ENCODE results near the gene WSCD2. TPM values are rescaled to one million over a fixed set of nuclear protein-coding genes. Genes with fewer than 3 reads are reported as not detected.

Gene WSCD2
- total RNA-seq, 2 donors from 2014 or later: 6.5 to 6.7 TPM

DNA sequence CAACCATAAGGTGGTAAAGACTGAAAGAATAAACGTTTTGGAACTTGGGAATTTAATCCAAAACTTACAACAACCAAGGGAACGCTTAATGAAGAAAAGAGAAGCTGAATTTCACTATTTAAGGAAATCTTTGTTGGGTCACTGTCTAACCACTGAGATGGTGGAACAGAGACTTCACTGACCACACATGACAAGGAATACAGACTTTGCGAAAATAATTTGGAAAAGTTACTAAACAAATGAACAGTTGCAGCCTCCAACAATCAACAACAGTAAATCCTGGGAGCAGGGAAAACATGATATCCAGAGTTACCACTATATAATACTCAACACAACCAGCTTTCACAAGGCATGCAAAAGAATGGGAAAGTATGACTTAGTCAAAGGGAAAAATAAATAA, 131.0 kb downstream of the WSCD2 start:
- TF ChIP-seq POLR2AphosphoS5 (IDR thresholded peaks at IDR 0.05): no peak
- TF ChIP-seq, protein P1, sequence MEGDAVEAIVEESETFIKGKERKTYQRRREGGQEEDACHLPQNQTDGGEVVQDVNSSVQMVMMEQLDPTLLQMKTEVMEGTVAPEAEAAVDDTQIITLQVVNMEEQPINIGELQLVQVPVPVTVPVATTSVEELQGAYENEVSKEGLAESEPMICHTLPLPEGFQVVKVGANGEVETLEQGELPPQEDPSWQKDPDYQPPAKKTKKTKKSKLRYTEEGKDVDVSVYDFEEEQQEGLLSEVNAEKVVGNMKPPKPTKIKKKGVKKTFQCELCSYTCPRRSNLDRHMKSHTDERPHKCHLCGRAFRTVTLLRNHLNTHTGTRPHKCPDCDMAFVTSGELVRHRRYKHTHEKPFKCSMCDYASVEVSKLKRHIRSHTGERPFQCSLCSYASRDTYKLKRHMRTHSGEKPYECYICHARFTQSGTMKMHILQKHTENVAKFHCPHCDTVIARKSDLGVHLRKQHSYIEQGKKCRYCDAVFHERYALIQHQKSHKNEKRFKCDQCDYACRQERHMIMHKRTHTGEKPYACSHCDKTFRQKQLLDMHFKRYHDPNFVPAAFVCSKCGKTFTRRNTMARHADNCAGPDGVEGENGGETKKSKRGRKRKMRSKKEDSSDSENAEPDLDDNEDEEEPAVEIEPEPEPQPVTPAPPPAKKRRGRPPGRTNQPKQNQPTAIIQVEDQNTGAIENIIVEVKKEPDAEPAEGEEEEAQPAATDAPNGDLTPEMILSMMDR (IDR thresholded peaks at IDR 0.05): no peak
- no peak for TF ChIP-seq POLR2A (IDR thresholded peaks at IDR 0.05)
- no peak for DNase-seq (ENCODE audit: low spot score)
- no peak overlapping the region for H3K4me3 ChIP-seq
- H3K27ac ChIP-seq: no peak overlapping the region
- no peaks in the 10 kb centered on the region for H3K27me3 ChIP-seq (replicated peaks; ENCODE audit: insufficient read depth)
- no peaks in the 10 kb centered on the region for H3K9me3 ChIP-seq
- intact Hi-C loops (cut with DNase I): no loop called here
- 67% methylated on average over 3 of the region's 3 CpGs for WGBS
- no peaks in the 10 kb centered on the region for H3K4me1 ChIP-seq (replicated peaks)
- no peaks in the 10 kb centered on the region for H3K36me3 ChIP-seq

GRCh38 chr12:108260969-108261368, 131.9 kb downstream of the WSCD2 start:
- Histone ChIP-seq H3K4me1 (replicated peaks) (no peaks in the 10 kb centered on the region), H3K27me3 (replicated peaks; ENCODE audit: insufficient read depth) (no peaks in the 10 kb centered on the region), H3K9me3 (no peaks in the 10 kb centered on the region), H3K36me3 (no peaks in the 10 kb centered on the region), H3K27ac (no peak overlapping the region), H3K4me3 (no peak overlapping the region)
- TF ChIP-seq, protein P1 (IDR thresholded peaks at IDR 0.05): no peak
- no peak for TF ChIP-seq POLR2AphosphoS5 (IDR thresholded peaks at IDR 0.05)
- no peak for TF ChIP-seq POLR2A (IDR thresholded peaks at IDR 0.05)
- intact Hi-C loops (cut with DNase I): no loop called here
- no peak for DNase-seq (ENCODE audit: low spot score)

DNA sequence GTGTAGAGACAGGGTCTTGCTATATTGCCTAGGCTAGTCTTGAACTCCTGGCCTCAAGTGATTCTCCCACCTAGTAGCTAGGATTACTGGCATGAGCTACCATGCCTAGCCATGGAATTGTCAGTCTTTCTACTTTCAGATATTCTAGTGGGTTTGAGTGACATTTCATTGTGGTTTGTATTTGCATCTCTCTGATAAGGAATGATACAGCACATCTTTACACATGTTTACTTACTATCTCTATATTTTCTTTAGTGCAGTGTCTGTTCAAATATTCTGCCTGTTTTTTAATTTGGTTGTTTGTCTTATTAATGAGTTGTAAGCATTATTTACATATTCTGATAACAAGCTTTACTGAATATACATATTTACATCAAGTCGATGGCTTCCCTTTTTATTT, 136.4 kb downstream of the WSCD2 start:
- intact Hi-C loops (cut with DNase I): no loop called here
- DNase-seq (ENCODE audit: low spot score): no peak
- no peak overlapping the region for H3K27ac ChIP-seq
- H3K36me3 ChIP-seq: no peaks in the 10 kb centered on the region
- no peaks in the 10 kb centered on the region for H3K4me1 ChIP-seq (replicated peaks)
- TF ChIP-seq POLR2AphosphoS5 (IDR thresholded peaks at IDR 0.05) (no peak), POLR2A (IDR thresholded peaks at IDR 0.05) (no peak)
- TF ChIP-seq, protein P1 (IDR thresholded peaks at IDR 0.05): no peak
- no peaks in the 10 kb centered on the region for H3K9me3 ChIP-seq
- no peaks in the 10 kb centered on the region for H3K27me3 ChIP-seq (replicated peaks; ENCODE audit: insufficient read depth)
- 85% methylated on average over 1 of the region's 1 CpG for WGBS
- no peak overlapping the region for H3K4me3 ChIP-seq

DNA sequence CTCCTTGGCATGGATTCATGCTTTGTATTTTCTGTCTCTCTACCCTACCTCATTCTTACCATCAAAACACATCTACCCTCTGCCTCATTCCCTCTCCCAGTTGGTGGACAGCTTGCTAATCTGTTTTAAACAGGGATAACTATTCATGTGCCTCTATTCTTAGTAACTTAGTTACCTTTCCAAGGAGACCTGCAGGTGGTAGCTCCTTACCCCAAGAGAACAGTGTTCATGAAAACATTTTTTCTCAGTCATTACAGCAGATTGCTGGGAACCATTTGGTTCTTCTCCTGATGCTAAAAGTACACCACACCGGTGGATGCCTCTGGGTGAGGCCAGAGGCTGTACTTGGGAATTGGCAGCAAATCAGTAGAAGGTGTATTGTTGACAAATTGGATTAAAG, 137.0 kb downstream of the WSCD2 start:
- WGBS: 76% methylated on average over 1 of the region's 1 CpG
- Histone ChIP-seq H3K27ac (no peak overlapping the region), H3K9me3 (no peaks in the 10 kb centered on the region), H3K4me3 (no peak overlapping the region), H3K27me3 (replicated peaks; ENCODE audit: insufficient read depth) (no peaks in the 10 kb centered on the region), H3K36me3 (no peaks in the 10 kb centered on the region), H3K4me1 (replicated peaks) (no peaks in the 10 kb centered on the region)
- DNase-seq (ENCODE audit: low spot score): no peak
- no peak for TF ChIP-seq POLR2A (IDR thresholded peaks at IDR 0.05)
- no peak for TF ChIP-seq POLR2AphosphoS5 (IDR thresholded peaks at IDR 0.05)
- TF ChIP-seq, protein P1 (IDR thresholded peaks at IDR 0.05): no peak
- intact Hi-C loops (cut with DNase I): no loop called here

DNA sequence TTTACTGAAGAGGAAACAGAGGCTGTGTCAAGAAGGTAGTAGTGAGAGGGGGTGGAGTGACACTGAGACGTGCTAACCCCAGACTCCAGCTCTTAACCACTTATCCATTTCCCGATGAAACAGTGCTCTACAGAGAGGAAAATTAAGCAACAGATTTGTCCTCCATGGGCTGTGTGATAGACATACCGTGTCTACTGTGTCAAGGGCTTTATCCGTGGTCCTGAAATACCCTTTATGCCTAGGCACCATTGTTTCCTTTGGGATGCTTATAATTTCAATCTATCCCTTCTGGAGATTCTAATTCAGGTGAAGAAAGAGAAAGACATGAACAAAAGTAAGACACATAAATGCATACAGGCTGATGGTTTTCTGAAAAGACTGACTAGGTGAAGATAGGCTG, 138.4 kb downstream of the WSCD2 start:
- TF ChIP-seq POLR2A (IDR thresholded peaks at IDR 0.05): no peak
- TF ChIP-seq, protein P1 (IDR thresholded peaks at IDR 0.05): no peak
- TF ChIP-seq POLR2AphosphoS5 (IDR thresholded peaks at IDR 0.05): no peak
- Histone ChIP-seq H3K27me3 (replicated peaks; ENCODE audit: insufficient read depth) (no peaks in the 10 kb centered on the region), H3K9me3 (no peaks in the 10 kb centered on the region), H3K27ac (no peak overlapping the region), H3K4me3 (no peak overlapping the region), H3K4me1 (replicated peaks) (no peaks in the 10 kb centered on the region), H3K36me3 (no peaks in the 10 kb centered on the region)
- no peak for DNase-seq (ENCODE audit: low spot score)
- intact Hi-C loops (cut with DNase I): no loop called here
- 83% methylated on average over 4 of the region's 4 CpGs for WGBS

Measured in prostate gland (tissue), 2 donors.